Left ventricle myocardium inferior (tissue), 1 donor: Measurements from ENCODE around the gene NEB. TPM values are rescaled to one million over a fixed set of nuclear protein-coding genes. Genes with fewer than 3 reads are reported as not detected.

Experiments
- DNase-seq: peaks from one replicate; pipeline ENCODE4 v3.0.0-alpha.2; 2020
- H3K27ac ChIP-seq: fragments of 200-600 bp; replicated peaks from 2 replicates; pipeline ENCODE4 v1.8.0; 2021
- H3K27me3 ChIP-seq: fragments of 200-600 bp; 2 replicates; pipeline ENCODE4 v1.8.0; 2021; ENCODE audit warnings: low read depth
- H3K36me3 ChIP-seq: fragments of 200-600 bp; 2 replicates; pipeline ENCODE4 v1.8.0; 2021
- H3K4me1 ChIP-seq: fragments of 200-600 bp; 2 replicates; pipeline ENCODE4 v1.8.0; 2021
- H3K4me3 ChIP-seq: fragments of 200-600 bp; 2 replicates; pipeline ENCODE4 v1.8.0; 2021; ENCODE audit warnings: mild to moderate bottlenecking, moderate library complexity
- H3K9me3 ChIP-seq: fragments of 200-600 bp; replicated peaks from 2 replicates; pipeline ENCODE4 v1.8.0; 2021
- CTCF ChIP-seq: fragments of 200-600 bp; IDR thresholded peaks from 2 replicates; pipeline ENCODE4 v1.8.0; 2021; ENCODE audit warnings: antibody characterized with exemption, mild to moderate bottlenecking, borderline replicate concordance
- intact Hi-C: fragments of 100-400 bp; cut with micrococcal nuclease; formaldehyde crosslinking; loops from one replicate; pipeline ENCODE4 v1.11.0; 2022
- long read RNA-seq: library from polyadenylated mRNA; unstranded; transcript quantifications from one replicate; pipeline ENCODE4 v2.0.0, GENCODE V29; 2021
- total RNA-seq: library from RNA; stranded (reverse); fragmentation: NEBNext Ultra II Directional; extraction: Animal tissue kit (Norgen Biotek cat#: 25700); gene quantifications from one replicate; pipeline ENCODE4 v1.2.1, GENCODE V29; 2021
- donor health status: DM: no; HTN: yes; CAD: no; lungs with severe emphysema.

The NEB gene
- total RNA-seq: 30.5 TPM
- long read RNA-seq, partial matches to known transcripts: 2 of 7 reads
- long read RNA-seq, other reads (novel, unspliced or antisense): 5 of 7 reads

- H3K27me3 ChIP-seq: no peaks in the 10 kb centered on the region
- H3K27ac ChIP-seq: no peak within 1 kb of the TSS
- H3K4me3 ChIP-seq: no peak within 1 kb of the TSS
- TF ChIP-seq CTCF: no peak
- intact Hi-C loops: no loop called here
- no peaks in the 10 kb centered on the region for H3K4me1 ChIP-seq
- no peak for DNase-seq
- H3K9me3 ChIP-seq: peaks cover 4% of the 10 kb centered on the region
- no peaks in the 10 kb centered on the region for H3K36me3 ChIP-seq
Observed at GRCh38 chr2:151733771-151734672, at the start of gene NEB. NEB (minus strand) TSS chr2:151734476; CDS start chr2:151733156, 1,320 bp downstream.

- intact Hi-C loops: no loop called here
- Histone ChIP-seq H3K27ac (no peak overlapping the region), H3K4me1 (no peaks in the 10 kb centered on the region), H3K27me3 (no peaks in the 10 kb centered on the region), H3K4me3 (no peak overlapping the region), H3K9me3 (peaks cover 5% of the 10 kb centered on the region), H3K36me3 (peaks cover 51% of the 10 kb centered on the region)
- no peak for DNase-seq
- TF ChIP-seq CTCF: no peak
Observed at GRCh38 chr2:151783133-151783520, 48.9 kb upstream of the NEB start.

- Histone ChIP-seq H3K4me1 (no peaks in the 10 kb centered on the region), H3K27ac (no peak overlapping the region), H3K36me3 (peaks cover 53% of the 10 kb centered on the region), H3K4me3 (no peak overlapping the region), H3K27me3 (no peaks in the 10 kb centered on the region), H3K9me3 (peaks cover 11% of the 10 kb centered on the region)
- no peak for DNase-seq
- no peak for TF ChIP-seq CTCF
- intact Hi-C loops: no loop called here
Observed at GRCh38 chr2:151782378-151783132, 48.3 kb upstream of the NEB start.

- DNase-seq: no peak
- TF ChIP-seq CTCF: no peak
- Histone ChIP-seq H3K4me1 (no peaks in the 10 kb centered on the region), H3K27me3 (no peaks in the 10 kb centered on the region), H3K27ac (no peak overlapping the region), H3K9me3 (peaks cover 12% of the 10 kb centered on the region), H3K4me3 (no peak overlapping the region), H3K36me3 (peaks cover 62% of the 10 kb centered on the region)
- intact Hi-C loops: no loop called here
Observed at GRCh38 chr2:151781642-151782041, 47.4 kb upstream of the NEB start.

GRCh38 chr2:151780938-151781337 is 46.7 kb upstream of the NEB start:
- H3K27ac ChIP-seq: no peak overlapping the region
- H3K4me3 ChIP-seq: no peak overlapping the region
- no peaks in the 10 kb centered on the region for H3K27me3 ChIP-seq
- H3K4me1 ChIP-seq: no peaks in the 10 kb centered on the region
- H3K36me3 ChIP-seq: peaks cover 69% of the 10 kb centered on the region
- no peak for DNase-seq
- intact Hi-C loops: no loop called here
- TF ChIP-seq CTCF: no peak
- peaks cover 12% of the 10 kb centered on the region for H3K9me3 ChIP-seq
